Glutamatergic neuron (in vitro differentiated cells): ENCODE results near the gene FABP1. TPM values are rescaled to one million over a fixed set of nuclear protein-coding genes. Genes with fewer than 3 reads are reported as not detected.

Experiments used
- DNase-seq: peaks from one replicate; pipeline ENCODE4 v3.0.0; 2022
- H3K27ac Mint-ChIP-seq: one replicate; pipeline ENCODE4 v1.8.0; 2020; ENCODE audit warnings: mild to moderate bottlenecking, mixed read lengths, inconsistent platforms; ENCODE audit not compliant: unreplicated experiment
- H3K27me3 Mint-ChIP-seq: one replicate; pipeline ENCODE4 v1.8.0; 2020; ENCODE audit warnings: mild to moderate bottlenecking, moderate library complexity, mixed read lengths, inconsistent platforms; ENCODE audit not compliant: unreplicated experiment
- H3K36me3 Mint-ChIP-seq: one replicate; pipeline ENCODE4 v1.8.0; 2020; ENCODE audit warnings: mild to moderate bottlenecking, mixed read lengths, inconsistent platforms; ENCODE audit not compliant: unreplicated experiment
- H3K4me1 Mint-ChIP-seq: one replicate; pipeline ENCODE4 v1.8.0; 2020; ENCODE audit warnings: mild to moderate bottlenecking, low read depth, mixed read lengths, inconsistent platforms; ENCODE audit not compliant: unreplicated experiment
- H3K4me3 Mint-ChIP-seq: one replicate; pipeline ENCODE4 v1.8.0; 2020; ENCODE audit warnings: mild to moderate bottlenecking, mixed read lengths, inconsistent platforms; ENCODE audit not compliant: unreplicated experiment
- H3K9me3 Mint-ChIP-seq: one replicate; pipeline ENCODE4 v1.8.0; 2020; ENCODE audit warnings: mild to moderate bottlenecking, moderate library complexity, mixed read lengths, inconsistent platforms; ENCODE audit not compliant: unreplicated experiment
- CTCF ChIP-seq: fragments of 200-600 bp; sonication (generic); IDR thresholded peaks from one replicate; pipeline ENCODE4 v1.5.0; 2021; ENCODE audit not compliant: partially characterized antibody, unreplicated experiment
- long read RNA-seq: library from polyadenylated mRNA; unstranded; transcript quantifications from one replicate; pipeline ENCODE4 v2.0.0, GENCODE V29; 2020; ENCODE audit not compliant: unreplicated experiment
- total RNA-seq: library from RNA; stranded (reverse); fragmentation: NEBNext Ultra II Directional; extraction: Animal tissue kit (Norgen Biotek cat#: 25700); gene quantifications from one replicate; pipeline ENCODE4 v1.2.1, GENCODE V29; 2021; ENCODE audit not compliant: unreplicated experiment

Gene FABP1
- not detected for total RNA-seq
- long read RNA-seq = 0 reads

GRCh38 chr2:88127888-88128653, at the start of gene FABP1:
FABP1 (minus strand) TSS chr2:88128062; CDS start chr2:88128017, 45 bp downstream.
- TF ChIP-seq CTCF = no peak

GRCh38 chr2:88177556-88177955, 49.7 kb upstream of the FABP1 start:
- no peak overlapping the region for H3K4me3 Mint-ChIP-seq
- H3K9me3 Mint-ChIP-seq = peaks cover 7% of the 10 kb centered on the region
- no peaks in the 10 kb centered on the region for H3K36me3 Mint-ChIP-seq
- peaks cover 11% of the 10 kb centered on the region for H3K27me3 Mint-ChIP-seq
- no peak overlapping the region for H3K27ac Mint-ChIP-seq
- DNase-seq = no peak
- no peak for TF ChIP-seq CTCF
- H3K4me1 Mint-ChIP-seq = peaks cover 5% of the 10 kb centered on the region

More at GRCh38 chr2:88127888-88128653, at the start of gene FABP1:
- Mint-ChIP-seq H3K9me3 (no peaks in the 10 kb centered on the region), H3K4me3 (no peak within 1 kb of the TSS), H3K27ac (no peak within 1 kb of the TSS), H3K27me3 (no peaks in the 10 kb centered on the region), H3K36me3 (no peaks in the 10 kb centered on the region), H3K4me1 (no peaks in the 10 kb centered on the region)
- DNase-seq = no peak

GRCh38 chr2:88176352-88176984, 48.6 kb upstream of the FABP1 start:
- Mint-ChIP-seq H3K9me3 (peaks cover 4% of the 10 kb centered on the region), H3K4me1 (peaks cover 5% of the 10 kb centered on the region), H3K4me3 (no peak overlapping the region), H3K36me3 (no peaks in the 10 kb centered on the region), H3K27ac (no peak overlapping the region), H3K27me3 (peaks cover 9% of the 10 kb centered on the region)
- no peak for DNase-seq
- no peak for TF ChIP-seq CTCF

- Mint-ChIP-seq H3K27ac (no peak overlapping the region), H3K4me3 (no peak overlapping the region), H3K27me3 (peaks cover 8% of the 10 kb centered on the region), H3K9me3 (peaks cover 12% of the 10 kb centered on the region), H3K4me1 (peaks cover 5% of the 10 kb centered on the region), H3K36me3 (peaks cover 8% of the 10 kb centered on the region)
- no peak for TF ChIP-seq CTCF
- DNase-seq = no peak
These were observed 45.0 kb upstream of the FABP1 start for GRCh38 chr2:88172882-88173281.

- no peak for TF ChIP-seq CTCF
- H3K9me3 Mint-ChIP-seq = peaks cover 12% of the 10 kb centered on the region
- peaks cover 8% of the 10 kb centered on the region for H3K36me3 Mint-ChIP-seq
- DNase-seq = no peak
- H3K4me3 Mint-ChIP-seq = peak overlapping the region; percentile 91
- no peak overlapping the region for H3K27ac Mint-ChIP-seq
- H3K27me3 Mint-ChIP-seq = peaks cover 7% of the 10 kb centered on the region
- H3K4me1 Mint-ChIP-seq = peaks cover 5% of the 10 kb centered on the region
These were observed 44.1 kb upstream of the FABP1 start for GRCh38 chr2:88171966-88172365.
